ENCODE data around the gene C2CD4B. TPM values are rescaled to one million over a fixed set of nuclear protein-coding genes. Genes with fewer than 3 reads are reported as not detected.

The C2CD4B gene
- total RNA-seq, 1 experiment from 2014 or later = 1.3 TPM

DNA sequence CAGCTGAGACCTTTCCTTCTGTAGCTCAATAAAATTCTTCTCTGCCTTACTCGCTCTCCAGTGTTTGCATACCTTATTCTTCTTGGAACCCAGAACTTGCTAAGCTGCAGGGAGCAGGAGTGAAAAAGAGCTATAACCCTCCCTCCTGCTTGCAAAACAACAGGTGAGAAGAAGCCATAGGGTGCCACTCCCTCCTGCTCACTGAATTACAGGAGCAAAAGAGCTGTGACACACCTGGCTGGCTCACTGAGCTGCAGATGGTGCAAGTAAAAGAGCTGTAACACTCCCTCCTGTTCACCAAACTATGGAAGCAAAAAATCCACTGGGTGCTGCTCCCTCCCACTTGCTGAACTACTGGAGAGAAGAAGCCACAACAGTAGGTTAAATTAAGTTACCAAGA is 44.2 kb upstream of the C2CD4B start:
- CTCF ChIA-PET = interaction anchor here (1.0 to 1.4 kb wide), 3 partner anchors 45 to 97 kb away, joined by 3 to 5 read pairs (median 4); no protein-coding TSS in a partner anchor

DNA sequence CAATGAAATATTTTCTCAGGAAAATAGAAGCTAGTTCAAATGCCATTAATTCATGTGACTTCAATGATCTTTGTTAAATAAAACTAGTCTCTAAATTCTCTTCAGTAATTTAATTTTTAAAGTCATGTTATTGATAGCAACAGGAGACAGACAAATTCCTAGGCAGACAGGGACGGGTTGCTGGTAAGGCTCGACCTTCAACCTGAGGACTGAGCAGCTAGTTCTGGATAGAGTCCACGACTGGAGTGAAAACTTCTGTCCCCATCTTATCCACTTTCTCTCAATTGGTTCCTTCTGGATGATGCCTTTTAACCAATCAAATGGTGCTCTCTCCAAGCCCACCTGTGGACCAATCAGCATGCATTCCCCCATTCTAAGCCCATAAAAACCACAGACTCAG is 43.8 kb upstream of the C2CD4B start:
- DNase-seq (ENCODE audit: low spot score) = no peak
- H3K27me3 Mint-ChIP-seq (ENCODE audit: low read depth) = no peaks in the 10 kb centered on the region; the same call in 1 of the 2 replicates
- TF ChIP-seq, protein P1, sequence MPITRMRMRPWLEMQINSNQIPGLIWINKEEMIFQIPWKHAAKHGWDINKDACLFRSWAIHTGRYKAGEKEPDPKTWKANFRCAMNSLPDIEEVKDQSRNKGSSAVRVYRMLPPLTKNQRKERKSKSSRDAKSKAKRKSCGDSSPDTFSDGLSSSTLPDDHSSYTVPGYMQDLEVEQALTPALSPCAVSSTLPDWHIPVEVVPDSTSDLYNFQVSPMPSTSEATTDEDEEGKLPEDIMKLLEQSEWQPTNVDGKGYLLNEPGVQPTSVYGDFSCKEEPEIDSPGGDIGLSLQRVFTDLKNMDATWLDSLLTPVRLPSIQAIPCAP (CRISPR knock-in tag; IDR thresholded peaks at IDR 0.05) = no peak
- TF ChIP-seq ZNF396 (CRISPR knock-in tag; IDR thresholded peaks at IDR 0.05; ENCODE audit: borderline replicate concordance) = no peak
- TF ChIP-seq TP53 (CRISPR knock-in tag; IDR thresholded peaks at IDR 0.05) = no peak
- TF ChIP-seq, protein P2, sequence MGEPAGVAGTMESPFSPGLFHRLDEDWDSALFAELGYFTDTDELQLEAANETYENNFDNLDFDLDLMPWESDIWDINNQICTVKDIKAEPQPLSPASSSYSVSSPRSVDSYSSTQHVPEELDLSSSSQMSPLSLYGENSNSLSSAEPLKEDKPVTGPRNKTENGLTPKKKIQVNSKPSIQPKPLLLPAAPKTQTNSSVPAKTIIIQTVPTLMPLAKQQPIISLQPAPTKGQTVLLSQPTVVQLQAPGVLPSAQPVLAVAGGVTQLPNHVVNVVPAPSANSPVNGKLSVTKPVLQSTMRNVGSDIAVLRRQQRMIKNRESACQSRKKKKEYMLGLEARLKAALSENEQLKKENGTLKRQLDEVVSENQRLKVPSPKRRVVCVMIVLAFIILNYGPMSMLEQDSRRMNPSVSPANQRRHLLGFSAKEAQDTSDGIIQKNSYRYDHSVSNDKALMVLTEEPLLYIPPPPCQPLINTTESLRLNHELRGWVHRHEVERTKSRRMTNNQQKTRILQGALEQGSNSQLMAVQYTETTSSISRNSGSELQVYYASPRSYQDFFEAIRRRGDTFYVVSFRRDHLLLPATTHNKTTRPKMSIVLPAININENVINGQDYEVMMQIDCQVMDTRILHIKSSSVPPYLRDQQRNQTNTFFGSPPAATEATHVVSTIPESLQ (CRISPR knock-in tag; IDR thresholded peaks at IDR 0.05) = no peak
- TF ChIP-seq, protein P3, sequence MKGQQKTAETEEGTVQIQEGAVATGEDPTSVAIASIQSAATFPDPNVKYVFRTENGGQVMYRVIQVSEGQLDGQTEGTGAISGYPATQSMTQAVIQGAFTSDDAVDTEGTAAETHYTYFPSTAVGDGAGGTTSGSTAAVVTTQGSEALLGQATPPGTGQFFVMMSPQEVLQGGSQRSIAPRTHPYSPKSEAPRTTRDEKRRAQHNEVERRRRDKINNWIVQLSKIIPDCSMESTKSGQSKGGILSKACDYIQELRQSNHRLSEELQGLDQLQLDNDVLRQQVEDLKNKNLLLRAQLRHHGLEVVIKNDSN (CRISPR knock-in tag; IDR thresholded peaks at IDR 0.05) = no peak
- no peak for TF ChIP-seq ZNF121 (CRISPR knock-in tag; IDR thresholded peaks at IDR 0.05)
- no peak for TF ChIP-seq GTF2I (CRISPR knock-in tag; conservative IDR thresholded peaks at IDR 0.05)
- TF ChIP-seq, protein P4, sequence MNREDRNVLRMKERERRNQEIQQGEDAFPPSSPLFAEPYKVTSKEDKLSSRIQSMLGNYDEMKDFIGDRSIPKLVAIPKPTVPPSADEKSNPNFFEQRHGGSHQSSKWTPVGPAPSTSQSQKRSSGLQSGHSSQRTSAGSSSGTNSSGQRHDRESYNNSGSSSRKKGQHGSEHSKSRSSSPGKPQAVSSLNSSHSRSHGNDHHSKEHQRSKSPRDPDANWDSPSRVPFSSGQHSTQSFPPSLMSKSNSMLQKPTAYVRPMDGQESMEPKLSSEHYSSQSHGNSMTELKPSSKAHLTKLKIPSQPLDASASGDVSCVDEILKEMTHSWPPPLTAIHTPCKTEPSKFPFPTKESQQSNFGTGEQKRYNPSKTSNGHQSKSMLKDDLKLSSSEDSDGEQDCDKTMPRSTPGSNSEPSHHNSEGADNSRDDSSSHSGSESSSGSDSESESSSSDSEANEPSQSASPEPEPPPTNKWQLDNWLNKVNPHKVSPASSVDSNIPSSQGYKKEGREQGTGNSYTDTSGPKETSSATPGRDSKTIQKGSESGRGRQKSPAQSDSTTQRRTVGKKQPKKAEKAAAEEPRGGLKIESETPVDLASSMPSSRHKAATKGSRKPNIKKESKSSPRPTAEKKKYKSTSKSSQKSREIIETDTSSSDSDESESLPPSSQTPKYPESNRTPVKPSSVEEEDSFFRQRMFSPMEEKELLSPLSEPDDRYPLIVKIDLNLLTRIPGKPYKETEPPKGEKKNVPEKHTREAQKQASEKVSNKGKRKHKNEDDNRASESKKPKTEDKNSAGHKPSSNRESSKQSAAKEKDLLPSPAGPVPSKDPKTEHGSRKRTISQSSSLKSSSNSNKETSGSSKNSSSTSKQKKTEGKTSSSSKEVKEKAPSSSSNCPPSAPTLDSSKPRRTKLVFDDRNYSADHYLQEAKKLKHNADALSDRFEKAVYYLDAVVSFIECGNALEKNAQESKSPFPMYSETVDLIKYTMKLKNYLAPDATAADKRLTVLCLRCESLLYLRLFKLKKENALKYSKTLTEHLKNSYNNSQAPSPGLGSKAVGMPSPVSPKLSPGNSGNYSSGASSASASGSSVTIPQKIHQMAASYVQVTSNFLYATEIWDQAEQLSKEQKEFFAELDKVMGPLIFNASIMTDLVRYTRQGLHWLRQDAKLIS (CRISPR knock-in tag; IDR thresholded peaks at IDR 0.05; ENCODE audit: borderline replicate concordance) = no peak
- no peak for TF ChIP-seq SMAD3 (CRISPR knock-in tag; IDR thresholded peaks at IDR 0.05; ENCODE audit: borderline replicate concordance)
- H3K27ac Mint-ChIP-seq = no peak overlapping the region; the same call in 1 of the 2 replicates
- no peak overlapping the region for H3K4me3 Mint-ChIP-seq
- peaks cover 10% of the 10 kb centered on the region for H3K4me1 Mint-ChIP-seq
- ChIA-PET CTCF (interaction anchor here (1.0 to 1.4 kb wide), 3 partner anchors 45 to 98 kb away, joined by 3 to 5 read pairs (median 4); no protein-coding TSS in a partner anchor), POLR2A (no interaction called here)
- peaks cover 16% of the 10 kb centered on the region for H3K36me3 Mint-ChIP-seq
- peaks cover 60% of the 10 kb centered on the region for H3K9me3 Mint-ChIP-seq
- ATAC-seq = no peak

More for the DNA sequence above, 44.2 kb upstream of the C2CD4B start:
- Mint-ChIP-seq H3K36me3 (peaks cover 16% of the 10 kb centered on the region), H3K27ac (peak overlapping the region; percentile 23; the same call in 1 of the 2 replicates), H3K9me3 (peaks cover 60% of the 10 kb centered on the region), H3K27me3 (ENCODE audit: low read depth) (no peaks in the 10 kb centered on the region; the same call in 1 of the 2 replicates), H3K4me1 (peaks cover 10% of the 10 kb centered on the region), H3K4me3 (no peak overlapping the region)
- ATAC-seq (no peak; the same call in none of the 2 replicates), DNase-seq (ENCODE audit: low spot score) (no peak)
- POLR2A ChIA-PET = no interaction called here
- no peak for TF ChIP-seq ZNF416 (CRISPR knock-in tag; IDR thresholded peaks at IDR 0.05)
- TF ChIP-seq ZNF423 (CRISPR knock-in tag; IDR thresholded peaks at IDR 0.05) = peak; percentile 36; the same call in 1 of the 2 replicates

DNA sequence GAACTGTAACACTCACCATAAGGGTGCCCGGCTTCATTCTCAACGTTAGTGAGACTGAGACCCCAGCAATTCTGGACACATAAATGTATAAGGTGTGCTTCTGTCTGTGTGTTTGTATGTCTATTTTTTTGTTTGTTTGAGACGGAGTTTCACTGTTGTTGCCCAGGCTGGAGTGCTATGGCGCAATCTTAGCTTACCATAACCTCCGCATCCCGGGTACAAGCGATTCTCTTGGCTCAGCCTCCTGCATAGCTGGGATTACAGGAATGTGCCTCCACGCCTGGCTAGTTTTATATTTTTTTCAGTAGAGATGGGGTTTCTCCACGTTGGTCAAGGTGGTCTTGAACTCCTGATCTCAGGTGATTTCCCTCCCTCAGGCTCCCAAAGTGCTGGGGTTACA is 43.3 kb upstream of the C2CD4B start:
- POLR2A ChIA-PET = no interaction called here
- H3K4me1 Mint-ChIP-seq = peaks cover 10% of the 10 kb centered on the region
- no peak overlapping the region for H3K4me3 Mint-ChIP-seq
- peaks cover 55% of the 10 kb centered on the region for H3K9me3 Mint-ChIP-seq
- H3K27ac Mint-ChIP-seq = no peak overlapping the region
- CTCF ChIA-PET = interaction anchor here (1.4 kb wide), 1 partner anchor 46 kb away, joined by 5 read pairs; no protein-coding TSS in a partner anchor
- ATAC-seq (no peak), DNase-seq (ENCODE audit: low spot score) (no peak)
- H3K27me3 Mint-ChIP-seq (ENCODE audit: low read depth) = no peaks in the 10 kb centered on the region; the same call in 1 of the 2 replicates
- H3K36me3 Mint-ChIP-seq = peaks cover 16% of the 10 kb centered on the region
- TF ChIP-seq, protein P5, sequence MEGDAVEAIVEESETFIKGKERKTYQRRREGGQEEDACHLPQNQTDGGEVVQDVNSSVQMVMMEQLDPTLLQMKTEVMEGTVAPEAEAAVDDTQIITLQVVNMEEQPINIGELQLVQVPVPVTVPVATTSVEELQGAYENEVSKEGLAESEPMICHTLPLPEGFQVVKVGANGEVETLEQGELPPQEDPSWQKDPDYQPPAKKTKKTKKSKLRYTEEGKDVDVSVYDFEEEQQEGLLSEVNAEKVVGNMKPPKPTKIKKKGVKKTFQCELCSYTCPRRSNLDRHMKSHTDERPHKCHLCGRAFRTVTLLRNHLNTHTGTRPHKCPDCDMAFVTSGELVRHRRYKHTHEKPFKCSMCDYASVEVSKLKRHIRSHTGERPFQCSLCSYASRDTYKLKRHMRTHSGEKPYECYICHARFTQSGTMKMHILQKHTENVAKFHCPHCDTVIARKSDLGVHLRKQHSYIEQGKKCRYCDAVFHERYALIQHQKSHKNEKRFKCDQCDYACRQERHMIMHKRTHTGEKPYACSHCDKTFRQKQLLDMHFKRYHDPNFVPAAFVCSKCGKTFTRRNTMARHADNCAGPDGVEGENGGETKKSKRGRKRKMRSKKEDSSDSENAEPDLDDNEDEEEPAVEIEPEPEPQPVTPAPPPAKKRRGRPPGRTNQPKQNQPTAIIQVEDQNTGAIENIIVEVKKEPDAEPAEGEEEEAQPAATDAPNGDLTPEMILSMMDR (IDR thresholded peaks at IDR 0.05) = no peak
- TF ChIP-seq NFE2L1 (CRISPR knock-in tag; IDR thresholded peaks at IDR 0.05) = no peak
- TF ChIP-seq, protein P6, sequence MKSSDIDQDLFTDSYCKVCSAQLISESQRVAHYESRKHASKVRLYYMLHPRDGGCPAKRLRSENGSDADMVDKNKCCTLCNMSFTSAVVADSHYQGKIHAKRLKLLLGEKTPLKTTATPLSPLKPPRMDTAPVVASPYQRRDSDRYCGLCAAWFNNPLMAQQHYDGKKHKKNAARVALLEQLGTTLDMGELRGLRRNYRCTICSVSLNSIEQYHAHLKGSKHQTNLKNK (CRISPR knock-in tag; IDR thresholded peaks at IDR 0.05) = no peak
- TF ChIP-seq, protein P7, sequence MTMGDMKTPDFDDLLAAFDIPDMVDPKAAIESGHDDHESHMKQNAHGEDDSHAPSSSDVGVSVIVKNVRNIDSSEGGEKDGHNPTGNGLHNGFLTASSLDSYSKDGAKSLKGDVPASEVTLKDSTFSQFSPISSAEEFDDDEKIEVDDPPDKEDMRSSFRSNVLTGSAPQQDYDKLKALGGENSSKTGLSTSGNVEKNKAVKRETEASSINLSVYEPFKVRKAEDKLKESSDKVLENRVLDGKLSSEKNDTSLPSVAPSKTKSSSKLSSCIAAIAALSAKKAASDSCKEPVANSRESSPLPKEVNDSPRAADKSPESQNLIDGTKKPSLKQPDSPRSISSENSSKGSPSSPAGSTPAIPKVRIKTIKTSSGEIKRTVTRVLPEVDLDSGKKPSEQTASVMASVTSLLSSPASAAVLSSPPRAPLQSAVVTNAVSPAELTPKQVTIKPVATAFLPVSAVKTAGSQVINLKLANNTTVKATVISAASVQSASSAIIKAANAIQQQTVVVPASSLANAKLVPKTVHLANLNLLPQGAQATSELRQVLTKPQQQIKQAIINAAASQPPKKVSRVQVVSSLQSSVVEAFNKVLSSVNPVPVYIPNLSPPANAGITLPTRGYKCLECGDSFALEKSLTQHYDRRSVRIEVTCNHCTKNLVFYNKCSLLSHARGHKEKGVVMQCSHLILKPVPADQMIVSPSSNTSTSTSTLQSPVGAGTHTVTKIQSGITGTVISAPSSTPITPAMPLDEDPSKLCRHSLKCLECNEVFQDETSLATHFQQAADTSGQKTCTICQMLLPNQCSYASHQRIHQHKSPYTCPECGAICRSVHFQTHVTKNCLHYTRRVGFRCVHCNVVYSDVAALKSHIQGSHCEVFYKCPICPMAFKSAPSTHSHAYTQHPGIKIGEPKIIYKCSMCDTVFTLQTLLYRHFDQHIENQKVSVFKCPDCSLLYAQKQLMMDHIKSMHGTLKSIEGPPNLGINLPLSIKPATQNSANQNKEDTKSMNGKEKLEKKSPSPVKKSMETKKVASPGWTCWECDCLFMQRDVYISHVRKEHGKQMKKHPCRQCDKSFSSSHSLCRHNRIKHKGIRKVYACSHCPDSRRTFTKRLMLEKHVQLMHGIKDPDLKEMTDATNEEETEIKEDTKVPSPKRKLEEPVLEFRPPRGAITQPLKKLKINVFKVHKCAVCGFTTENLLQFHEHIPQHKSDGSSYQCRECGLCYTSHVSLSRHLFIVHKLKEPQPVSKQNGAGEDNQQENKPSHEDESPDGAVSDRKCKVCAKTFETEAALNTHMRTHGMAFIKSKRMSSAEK (CRISPR knock-in tag; IDR thresholded peaks at IDR 0.05; ENCODE audit: borderline replicate concordance) = no peak
- TF ChIP-seq, protein P8, sequence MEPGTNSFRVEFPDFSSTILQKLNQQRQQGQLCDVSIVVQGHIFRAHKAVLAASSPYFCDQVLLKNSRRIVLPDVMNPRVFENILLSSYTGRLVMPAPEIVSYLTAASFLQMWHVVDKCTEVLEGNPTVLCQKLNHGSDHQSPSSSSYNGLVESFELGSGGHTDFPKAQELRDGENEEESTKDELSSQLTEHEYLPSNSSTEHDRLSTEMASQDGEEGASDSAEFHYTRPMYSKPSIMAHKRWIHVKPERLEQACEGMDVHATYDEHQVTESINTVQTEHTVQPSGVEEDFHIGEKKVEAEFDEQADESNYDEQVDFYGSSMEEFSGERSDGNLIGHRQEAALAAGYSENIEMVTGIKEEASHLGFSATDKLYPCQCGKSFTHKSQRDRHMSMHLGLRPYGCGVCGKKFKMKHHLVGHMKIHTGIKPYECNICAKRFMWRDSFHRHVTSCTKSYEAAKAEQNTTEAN (CRISPR knock-in tag; IDR thresholded peaks at IDR 0.05) = no peak

Measured in WTC11 (cell line).